IMR-90 (cell line): ENCODE data around the gene CYP2J2. TPM values are rescaled to one million over a fixed set of nuclear protein-coding genes. Genes with fewer than 3 reads are reported as not detected.
"Not testable (repeated sequence)": the region's sequence is repeated elsewhere in the genome, so short reads cannot be mapped to it uniquely, and the experiment has no call there.

Experiments
- ATAC-seq: fragments of 200-7000 bp; cut with Tn5 transposase; 2 replicates; pipeline ENCODE4 v1.9.1; 2020; ENCODE audit warnings: low read depth, mild to moderate bottlenecking, moderate library complexity
- BruUV-seq: library from RNA; stranded (reverse); fragments of 400-500 nt; replicated peaks from 2 replicates; lab custom pipeline; 2021; lab: Mats Ljungman, UMichigan
- CTCF ChIA-PET: fragments of 300-600 bp; formaldehyde crosslinking; extraction: SDS; loops from one replicate; lab custom pipeline; 2021; ENCODE audit warnings: antibody characterized with exemption; lab: Yijun Ruan, JAX
- POLR2A ChIA-PET: fragments of 300-600 bp; sonication (Branson Sonifier 250); formaldehyde crosslinking; loops from one replicate; lab custom pipeline; 2022; ENCODE audit warnings: antibody characterized with exemption; ENCODE audit not compliant: unreplicated experiment; lab: Charles Lee
- DNase-seq: peaks from one replicate; pipeline ENCODE4 v3.0.0; 2013
- H2AFZ ChIP-seq: replicated peaks from 2 replicates; pipeline ENCODE3; 2013; ENCODE audit warnings: low read length, mild to moderate bottlenecking; ENCODE audit not compliant: poor library complexity
- H2AK5ac ChIP-seq: 2 replicates; pipeline ENCODE4 v1.6.1; 2013; ENCODE audit warnings: low read depth, low read length, inconsistent platforms
- H2AK9ac ChIP-seq: replicated peaks from 2 replicates; pipeline ENCODE3; 2013; ENCODE audit warnings: mild to moderate bottlenecking, low read depth, low read length, moderate library complexity; ENCODE audit not compliant: poor library complexity
- H2BK120ac ChIP-seq: 2 replicates; pipeline ENCODE4 v1.6.1; 2013; ENCODE audit warnings: low read depth, low read length, inconsistent platforms
- H2BK15ac ChIP-seq: 3 replicates; pipeline ENCODE4 v1.6.1; 2013; ENCODE audit warnings: low read depth, low read length, inconsistent platforms
- H2BK20ac ChIP-seq: 2 replicates; pipeline ENCODE4 v1.6.1; 2013; ENCODE audit warnings: low read depth, mild to moderate bottlenecking, inconsistent platforms, low read length, moderate library complexity
- H2BK5ac ChIP-seq: 2 replicates; pipeline ENCODE4 v1.6.1; 2013; ENCODE audit warnings: mild to moderate bottlenecking, low read depth, low read length, inconsistent platforms; ENCODE audit not compliant: poor library complexity, severe bottlenecking
- H3K14ac ChIP-seq: replicated peaks from 2 replicates; pipeline ENCODE4 v1.6.1; 2013; ENCODE audit warnings: low read depth, low read length, inconsistent platforms
- H3K18ac ChIP-seq: 2 replicates; pipeline ENCODE4 v1.6.1; 2013; ENCODE audit warnings: low read depth, low read length, control low read depth
- H3K23ac ChIP-seq: 2 replicates; pipeline ENCODE4 v1.6.1; 2013; ENCODE audit warnings: low read depth, low read length, inconsistent platforms
- H3K27ac ChIP-seq: 2 replicates; pipeline ENCODE4 v1.5.1; 2013; ENCODE audit warnings: mild to moderate bottlenecking, control low read depth, low read length; ENCODE audit not compliant: insufficient read depth
- H3K27me3 ChIP-seq: 2 replicates; pipeline ENCODE4 v1.6.1; 2013; ENCODE audit warnings: low read length; ENCODE audit not compliant: control insufficient read depth, insufficient read depth
- H3K36me3 ChIP-seq: 2 replicates; pipeline ENCODE4 v1.6.1; 2013; ENCODE audit warnings: low read length, mixed read lengths; ENCODE audit not compliant: control insufficient read depth, insufficient read depth
- H3K4ac ChIP-seq: 2 replicates; pipeline ENCODE4 v1.6.1; 2013; ENCODE audit warnings: low read depth, low read length, inconsistent platforms
- H3K4me1 ChIP-seq: 2 replicates; pipeline ENCODE4 v1.6.1; 2013; ENCODE audit warnings: low read length, mixed read lengths; ENCODE audit not compliant: control insufficient read depth, insufficient read depth
- H3K4me2 ChIP-seq: 2 replicates; pipeline ENCODE4 v1.6.1; 2013; ENCODE audit warnings: low read depth, mild to moderate bottlenecking, control low read depth, low read length, moderate library complexity
- H3K4me3 ChIP-seq: 2 replicates; pipeline ENCODE4 v1.5.1; 2013; ENCODE audit warnings: low read depth, mild to moderate bottlenecking, control low read depth, low read length, moderate library complexity; ENCODE audit not compliant: insufficient read depth
- H3K56ac ChIP-seq: 2 replicates; pipeline ENCODE4 v1.6.1; 2013; ENCODE audit warnings: low read length, inconsistent platforms; ENCODE audit not compliant: insufficient read depth; ENCODE audit errors: extremely low read depth
- H3K79me1 ChIP-seq, 2 experiments: 2 replicates each; pipeline ENCODE4 v1.6.1; 2013; ENCODE audit warnings: low read length in 2 of 2, inconsistent platforms in 1 of 2, low read depth in 1 of 2
- H3K9ac ChIP-seq: 2 replicates; pipeline ENCODE4 v1.6.1; 2013; ENCODE audit warnings: low read depth, low read length, control low read depth
- H3K9me1 ChIP-seq: 2 replicates; pipeline ENCODE4 v1.6.1; 2013; ENCODE audit warnings: low read length, inconsistent platforms; ENCODE audit not compliant: insufficient read depth
- H3K9me3 ChIP-seq: 2 replicates; pipeline ENCODE4 v1.6.1; 2013; ENCODE audit warnings: low read length; ENCODE audit not compliant: control insufficient read depth, insufficient read depth
- H4K20me1 ChIP-seq: 2 replicates; pipeline ENCODE4 v1.6.1; 2013; ENCODE audit warnings: low read length, inconsistent platforms; ENCODE audit not compliant: insufficient read depth
- H4K5ac ChIP-seq: 2 replicates; pipeline ENCODE4 v1.6.1; 2013; ENCODE audit warnings: mild to moderate bottlenecking, low read depth, low read length, control low read depth
- H4K8ac ChIP-seq, 2 experiments: 2 replicates each; pipeline ENCODE4 v1.6.1; 2013; ENCODE audit warnings: low read depth in 2 of 2, low read length in 2 of 2, control low read depth in 1 of 2, inconsistent platforms in 1 of 2
- H4K91ac ChIP-seq: 2 replicates; pipeline ENCODE4 v1.6.1; 2013; ENCODE audit warnings: low read depth, low read length, inconsistent platforms; ENCODE audit not compliant: insufficient read depth
- WGBS, 2 experiments: methylation state at CpG; one replicate each; pipeline versions ENCODE4 v1.1.5 to v1.1.7; 2013; ENCODE audit warnings: missing lambda C conversion rate in 2 of 2; ENCODE audit not compliant: insufficient read length in 1 of 2; ENCODE audit errors: extremely low coverage in 2 of 2; 5-methylcytosine and 5-hydroxymethylcytosine counted together
- dilution Hi-C: fragments of 300-500 bp; cut with HindIII; formaldehyde crosslinking; loops from one replicate; pipeline ENCODE4 v1.14.3; 2018; ENCODE audit warnings: low sequenced_read_pairs; ENCODE audit not compliant: unreplicated experiment
- in situ Hi-C: fragments of 300-500 bp; cut with MboI; formaldehyde crosslinking; loops from 3 replicates; pipeline ENCODE4 v1.14.3; 2019; ENCODE audit warnings: low sequenced_read_pairs, inconsistent platforms, mixed read lengths
- intact Hi-C: fragments of 100-400 bp; cut with micrococcal nuclease; formaldehyde crosslinking; loops from 2 replicates; pipeline ENCODE4 v1.10.0; 2022
- polyA plus RNA-seq, 3 experiments: library from polyadenylated mRNA; depleted of rRNA; stranded (reverse); fragments of >200 nt; gene quantifications; 2 replicates each; pipeline ENCODE4 v1.2.3, GENCODE V29; 2012; ENCODE audit warnings: low replicate concordance in 1 of 3
- total RNA-seq: library from RNA; depleted of rRNA; stranded (reverse); fragments of >200 nt; gene quantifications from 2 replicates; pipeline ENCODE4 v1.2.3, GENCODE V29; 2012

CYP2J2 gene
- total and polyA plus RNA-seq, 2 of the 4 experiments (the other 2 are of a cell fraction): 0.18 TPM; not detected in 1

- H4K5ac ChIP-seq, H3K14ac ChIP-seq, H3K9me3 ChIP-seq, H3K18ac ChIP-seq, H3K56ac ChIP-seq, H3K27me3 ChIP-seq, H3K27ac ChIP-seq, in situ Hi-C loops, dilution Hi-C loops, H4K8ac ChIP-seq, DNase-seq, H3K9me1 ChIP-seq, H3K9ac ChIP-seq, CTCF ChIA-PET, H2BK120ac ChIP-seq, H3K79me1 ChIP-seq, H4K91ac ChIP-seq, H2BK5ac ChIP-seq, H3K4me2 ChIP-seq, H3K36me3 ChIP-seq, H2AK5ac ChIP-seq, BruUV-seq, H3K4me3 ChIP-seq, H2BK15ac ChIP-seq, intact Hi-C loops, H3K23ac ChIP-seq, H2AK9ac ChIP-seq, POLR2A ChIA-PET, H2BK20ac ChIP-seq, H2AFZ ChIP-seq, ATAC-seq, H4K20me1 ChIP-seq, H3K4ac ChIP-seq, H3K4me1 ChIP-seq: not testable (repeated sequence)
- no CpG with 5 or more reads among the region's 6 CpGs for WGBS, 2 experiments
These were observed 5.2 kb downstream of the CYP2J2 start for GRCh38 chr1:59921258-59921899.
